ENCODE measurements around the gene TFCP2. TPM values are rescaled to one million over a fixed set of nuclear protein-coding genes. Genes with fewer than 3 reads are reported as not detected.

Gene TFCP2
- total RNA-seq, 1 donor from 2014 or later = 44.9 TPM

DNA sequence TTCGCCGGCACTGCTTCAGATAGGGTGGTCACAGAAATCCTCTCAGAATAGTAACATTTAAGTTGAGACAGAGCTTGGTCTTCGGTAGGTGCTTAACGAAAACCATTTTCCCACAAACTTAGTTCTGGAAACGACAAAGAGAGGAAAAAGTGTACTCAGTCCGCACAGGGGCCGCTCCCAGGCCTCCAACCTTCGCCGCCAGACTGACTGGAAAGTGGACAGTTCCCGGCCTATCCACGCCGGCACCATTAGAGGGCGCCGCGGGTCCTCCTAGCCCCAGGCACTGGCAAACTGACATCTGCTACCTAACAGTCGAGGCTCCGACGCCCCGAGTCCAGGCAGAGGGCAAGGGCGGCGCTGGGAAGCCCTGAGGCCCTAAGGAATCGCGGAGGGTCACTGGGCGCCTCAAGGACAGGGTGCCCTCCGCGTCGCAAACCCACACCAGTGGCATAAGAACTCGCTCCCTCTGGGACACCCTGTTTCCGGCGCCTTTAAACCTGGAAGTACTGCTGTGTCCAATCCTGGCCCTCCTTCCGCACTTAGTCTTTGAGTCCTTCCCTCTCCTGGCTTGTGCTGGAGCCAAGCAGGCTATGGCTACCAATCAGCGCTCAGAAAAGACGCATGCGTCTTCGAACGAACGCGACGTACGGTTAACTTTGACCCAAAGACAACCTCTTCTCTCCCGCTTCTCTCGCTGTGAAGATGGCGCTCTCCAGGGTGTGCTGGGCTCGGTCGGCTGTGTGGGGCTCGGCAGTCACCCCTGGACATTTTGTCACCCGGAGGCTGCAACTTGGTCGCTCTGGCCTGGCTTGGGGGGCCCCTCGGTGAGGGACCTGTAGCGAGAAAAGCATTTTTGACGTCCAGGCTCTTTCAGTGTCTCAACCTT lies 125.0 kb downstream of the TFCP2 start, which contains the start of gene LETMD1:
TSS of gene LETMD1 (plus strand) at position 673 of the 886 bp plus-strand sequence. CDS start at position 703, 30 bp downstream.
- H3K4me3 Mint-ChIP-seq = peak within 1 kb of the TSS; percentile 93
- TF ChIP-seq, protein P1, sequence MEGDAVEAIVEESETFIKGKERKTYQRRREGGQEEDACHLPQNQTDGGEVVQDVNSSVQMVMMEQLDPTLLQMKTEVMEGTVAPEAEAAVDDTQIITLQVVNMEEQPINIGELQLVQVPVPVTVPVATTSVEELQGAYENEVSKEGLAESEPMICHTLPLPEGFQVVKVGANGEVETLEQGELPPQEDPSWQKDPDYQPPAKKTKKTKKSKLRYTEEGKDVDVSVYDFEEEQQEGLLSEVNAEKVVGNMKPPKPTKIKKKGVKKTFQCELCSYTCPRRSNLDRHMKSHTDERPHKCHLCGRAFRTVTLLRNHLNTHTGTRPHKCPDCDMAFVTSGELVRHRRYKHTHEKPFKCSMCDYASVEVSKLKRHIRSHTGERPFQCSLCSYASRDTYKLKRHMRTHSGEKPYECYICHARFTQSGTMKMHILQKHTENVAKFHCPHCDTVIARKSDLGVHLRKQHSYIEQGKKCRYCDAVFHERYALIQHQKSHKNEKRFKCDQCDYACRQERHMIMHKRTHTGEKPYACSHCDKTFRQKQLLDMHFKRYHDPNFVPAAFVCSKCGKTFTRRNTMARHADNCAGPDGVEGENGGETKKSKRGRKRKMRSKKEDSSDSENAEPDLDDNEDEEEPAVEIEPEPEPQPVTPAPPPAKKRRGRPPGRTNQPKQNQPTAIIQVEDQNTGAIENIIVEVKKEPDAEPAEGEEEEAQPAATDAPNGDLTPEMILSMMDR (IDR thresholded peaks at IDR 0.05; ENCODE audit: unreplicated experiment) = peak; percentile 73
- no peaks in the 10 kb centered on the region for H3K9me3 Mint-ChIP-seq
- no peaks in the 10 kb centered on the region for H3K27me3 Mint-ChIP-seq (ENCODE audit: low read depth)
- DNase-seq (ENCODE audit: low spot score in 2 of 2, unreplicated experiment in 2 of 2) = peak; percentile 82 to 92
- peaks cover 7% of the 10 kb centered on the region for H3K36me3 Mint-ChIP-seq
- peak within 1 kb of the TSS; percentile 95 for H3K27ac Mint-ChIP-seq
- H3K4me1 Mint-ChIP-seq = peaks cover 15% of the 10 kb centered on the region

Other genes starting within 250 kb of the TFCP2 start
- gene HIGD1C, start 220.6 kb downstream of the TFCP2 start, total RNA-seq = not detected in 3 replicates
- gene SLC11A2, start 146.8 kb downstream of the TFCP2 start, total RNA-seq = 112 to 123 TPM (median 117 TPM) in 3 replicates
- 71.8 to 77.0 TPM (median 74.4 TPM) in 3 replicates for gene LETMD1, start 124.8 kb downstream of the TFCP2 start, total RNA-seq
- 47.1 to 50.5 TPM (median 49.0 TPM) in 3 replicates for gene CSRNP2, start 89.5 kb downstream of the TFCP2 start, total RNA-seq
- gene POU6F1, start 44.9 kb upstream of the TFCP2 start, total RNA-seq = 11.3 to 12.8 TPM (median 11.6 TPM) in 3 replicates
- gene DAZAP2, start 65.7 kb upstream of the TFCP2 start, total RNA-seq = 101 to 107 TPM (median 105 TPM) in 3 replicates
- gene SMAGP, start 97.3 kb upstream of the TFCP2 start, total RNA-seq = 21.5 to 23.0 TPM (median 22.2 TPM) in 3 replicates
- 0.18 TPM in 1 of 3 replicates, not detected in the others for gene BIN2, start 151.0 kb upstream of the TFCP2 start, total RNA-seq
- not detected in 3 replicates for gene CELA1, start 173.5 kb upstream of the TFCP2 start, total RNA-seq
- 12.8 to 14.3 TPM (median 13.8 TPM) in 3 replicates for gene GALNT6, start 218.3 kb upstream of the TFCP2 start, total RNA-seq